OCI-LY7 (cell line): ENCODE data around the gene TRDN. TPM values are rescaled to one million over a fixed set of nuclear protein-coding genes. Genes with fewer than 3 reads are reported as not detected.

ENCODE experiments used
- BruUV-seq: library from RNA; stranded (reverse); fragments of 400-500 nt; replicated peaks from 2 replicates; lab custom pipeline; 2021; lab: Mats Ljungman, UMichigan
- CTCF ChIA-PET: fragments of 300-600 bp; sonication (Branson Sonifier 250); formaldehyde crosslinking; loops from one replicate; lab custom pipeline; 2022; ENCODE audit warnings: antibody characterized with exemption; ENCODE audit not compliant: unreplicated experiment; lab: Charles Lee
- POLR2A ChIA-PET: fragments of 300-600 bp; sonication (Branson Sonifier 250); formaldehyde crosslinking; loops from one replicate; lab custom pipeline; 2022; ENCODE audit warnings: antibody characterized with exemption; lab: Charles Lee
- DNase-seq: peaks from one replicate; pipeline ENCODE4 v3.0.0-alpha.2; 2015; ENCODE audit warnings: low spot score
- H2AFZ ChIP-seq: fragments of 200-600 bp; sonication (generic), shearing (Covaris generic); 2 replicates; pipeline ENCODE4 v1.6.1; 2014; ENCODE audit warnings: mild to moderate bottlenecking, antibody characterized with exemption, low read length, moderate library complexity
- H3K27ac ChIP-seq: fragments of 200-600 bp; sonication (generic); 2 replicates; pipeline ENCODE4 v1.5.1; 2014; ENCODE audit warnings: mixed run types, low read depth, mild to moderate bottlenecking, moderate library complexity, low read length, inconsistent platforms; ENCODE audit not compliant: poor library complexity, severe bottlenecking
- H3K36me3 ChIP-seq: fragments of 200-600 bp; sonication (generic); 2 replicates; pipeline ENCODE4 v1.6.1; 2014; ENCODE audit warnings: mild to moderate bottlenecking, antibody characterized with exemption, low read length, moderate library complexity, mixed read lengths; ENCODE audit not compliant: insufficient read depth
- H3K4me1 ChIP-seq: fragments of 200-600 bp; sonication (generic); 2 replicates; pipeline ENCODE4 v1.5.1; 2014; ENCODE audit warnings: mild to moderate bottlenecking, low read length; ENCODE audit not compliant: insufficient read depth, poor library complexity, severe bottlenecking
- H3K4me2 ChIP-seq: fragments of 200-600 bp; sonication (generic); 2 replicates; pipeline ENCODE4 v1.6.1; 2014; ENCODE audit warnings: mild to moderate bottlenecking, low read length
- H3K4me3 ChIP-seq: fragments of 200-600 bp; sonication (generic); 2 replicates; pipeline ENCODE4 v1.5.1; 2014; ENCODE audit warnings: mild to moderate bottlenecking, low read depth, low read length; ENCODE audit not compliant: poor library complexity, severe bottlenecking
- H3K79me2 ChIP-seq: fragments of 200-600 bp; sonication (generic); 2 replicates; pipeline ENCODE4 v1.6.1; 2016; ENCODE audit warnings: low read depth, mild to moderate bottlenecking, low read length, moderate library complexity, mixed read lengths; ENCODE audit not compliant: insufficient read depth
- H3K9me2 ChIP-seq: fragments of 200-600 bp; sonication (generic); 2 replicates; pipeline ENCODE4 v1.6.1; 2016; ENCODE audit warnings: mild to moderate bottlenecking, low read length, mixed read lengths; ENCODE audit not compliant: insufficient read depth
- H3K9me3 ChIP-seq: fragments of 200-600 bp; sonication (generic); 2 replicates; pipeline ENCODE4 v1.6.1; 2014; ENCODE audit warnings: mild to moderate bottlenecking, mixed run types, low read length, mixed read lengths
- H4K20me1 ChIP-seq: fragments of 200-600 bp; sonication (generic); 2 replicates; pipeline ENCODE4 v1.6.1; 2014; ENCODE audit warnings: mild to moderate bottlenecking, antibody characterized with exemption, low read length, moderate library complexity, mixed read lengths; ENCODE audit not compliant: insufficient read depth
- CTCF ChIP-seq: fragments of 200-600 bp; sonication (generic); conservative IDR thresholded peaks from 2 replicates; pipeline ENCODE4 v1.5.1; 2014; ENCODE audit warnings: mild to moderate bottlenecking, antibody characterized with exemption, low read length, moderate library complexity, mixed read lengths
- EZH2phosphoT487 ChIP-seq: fragments of 200-600 bp; sonication (generic); IDR thresholded peaks from 2 replicates; pipeline ENCODE4 v1.6.1; 2018; ENCODE audit warnings: low read depth, borderline replicate concordance, mild to moderate bottlenecking, mixed run types, antibody characterized with exemption, low read length, moderate library complexity, mixed read lengths
- intact Hi-C: fragments of 100-400 bp; cut with micrococcal nuclease; formaldehyde crosslinking; loops from one replicate; pipeline ENCODE4 v1.10.0; 2022; ENCODE audit not compliant: unreplicated experiment
- total RNA-seq, 2 experiments: library from RNA; depleted of rRNA in 1 of 2; stranded (reverse); fragments of >200 nt in 1 of 2; shearing (Covaris generic) in 1 of 2; gene quantifications; 2 replicates each; pipeline ENCODE4 v1.2.3, GENCODE V29; 2014 to 2022

Gene TRDN
- total RNA-seq, 2 experiments from 2014 or later: not detected

GRCh38 chr6:123203928-123204327 is 432.8 kb downstream of the TRDN start:
- Histone ChIP-seq H3K4me2 (no peak overlapping the region), H3K36me3 (no peaks in the 10 kb centered on the region), H3K9me2 (no peaks in the 10 kb centered on the region), H3K4me3 (no peak overlapping the region), H4K20me1 (no peaks in the 10 kb centered on the region), H3K9me3 (no peaks in the 10 kb centered on the region), H3K27ac (no peak overlapping the region), H3K79me2 (no peaks in the 10 kb centered on the region), H2AFZ (no peak overlapping the region), H3K4me1 (no peaks in the 10 kb centered on the region)
- ChIA-PET POLR2A (interaction anchor here (0.6 kb wide), 1 partner anchor 475 kb away, joined by 4 read pairs; no protein-coding TSS in a partner anchor), CTCF (no interaction called here)
- intact Hi-C loops: no loop called here
- no peak for DNase-seq
- no TSS peak for BruUV-seq
- TF ChIP-seq CTCF: no peak
- no peak for TF ChIP-seq EZH2phosphoT487

GRCh38 chr6:123201869-123202372 is 434.8 kb downstream of the TRDN start:
- no peaks in the 10 kb centered on the region for H4K20me1 ChIP-seq
- H3K4me1 ChIP-seq: no peaks in the 10 kb centered on the region
- no peak for DNase-seq
- TF ChIP-seq EZH2phosphoT487 (no peak), CTCF (no peak)
- H3K79me2 ChIP-seq: no peaks in the 10 kb centered on the region
- intact Hi-C loops: no loop called here
- H3K36me3 ChIP-seq: no peaks in the 10 kb centered on the region
- no peaks in the 10 kb centered on the region for H3K9me2 ChIP-seq
- ChIA-PET CTCF (no interaction called here), POLR2A (no interaction called here)
- H2AFZ ChIP-seq: no peak overlapping the region
- no peak overlapping the region for H3K4me3 ChIP-seq
- no peak overlapping the region for H3K27ac ChIP-seq
- H3K4me2 ChIP-seq: no peak overlapping the region
- no peaks in the 10 kb centered on the region for H3K9me3 ChIP-seq
- BruUV-seq: no TSS peak

GRCh38 chr6:123193298-123193697 is 443.5 kb downstream of the TRDN start:
- Histone ChIP-seq H3K27ac (no peak overlapping the region), H3K4me2 (no peak overlapping the region), H3K9me2 (no peaks in the 10 kb centered on the region), H3K79me2 (no peaks in the 10 kb centered on the region), H3K4me3 (no peak overlapping the region), H4K20me1 (no peaks in the 10 kb centered on the region), H3K9me3 (no peaks in the 10 kb centered on the region), H3K4me1 (no peaks in the 10 kb centered on the region), H2AFZ (no peak overlapping the region), H3K36me3 (no peaks in the 10 kb centered on the region)
- POLR2A ChIA-PET: no interaction called here
- intact Hi-C loops: no loop called here
- TF ChIP-seq CTCF (no peak), EZH2phosphoT487 (no peak)
- no TSS peak for BruUV-seq
- DNase-seq: no peak
- CTCF ChIA-PET: no interaction called here
